Osteoblast (primary cell): ENCODE measurements around the gene CENPM. TPM values are rescaled to one million over a fixed set of nuclear protein-coding genes. Genes with fewer than 3 reads are reported as not detected.

Experiments
- DNase-seq: peaks from one replicate; pipeline ENCODE4 v3.0.0; 2011; ENCODE audit warnings: low spot score, mixed read lengths; ENCODE audit not compliant: insufficient read length; ENCODE audit errors: missing footprints
- H2AFZ ChIP-seq: 2 replicates; pipeline ENCODE4 v1.6.0; 2011; ENCODE audit warnings: mild to moderate bottlenecking, low read length
- H3K27ac ChIP-seq: 2 replicates; pipeline ENCODE4 v1.5.1; 2011; ENCODE audit warnings: mild to moderate bottlenecking, low read depth, low read length, moderate library complexity
- H3K27me3 ChIP-seq: 2 replicates; pipeline ENCODE4 v1.6.0; 2012; ENCODE audit warnings: mild to moderate bottlenecking, control low read depth, inconsistent platforms, low read length, moderate library complexity; ENCODE audit not compliant: insufficient read depth
- H3K36me3 ChIP-seq: 2 replicates; pipeline ENCODE4 v1.5.1; 2011; ENCODE audit warnings: mild to moderate bottlenecking, low read length, control low read depth, moderate library complexity; ENCODE audit not compliant: insufficient read depth
- H3K4me1 ChIP-seq: 2 replicates; pipeline ENCODE4 v1.5.1; 2011; ENCODE audit warnings: mild to moderate bottlenecking, low read length, control low read depth, moderate library complexity; ENCODE audit not compliant: insufficient read depth
- H3K4me2 ChIP-seq: 2 replicates; pipeline ENCODE4 v1.6.0; 2011; ENCODE audit warnings: mild to moderate bottlenecking, low read length; ENCODE audit not compliant: insufficient read depth
- H3K4me3 ChIP-seq: fragments of 200-600 bp; sonication (generic); 3 replicates; pipeline ENCODE4 v1.5.1; 2012; ENCODE audit warnings: mild to moderate bottlenecking, low read length, inconsistent platforms; ENCODE audit not compliant: insufficient read depth
- H3K79me2 ChIP-seq: 2 replicates; pipeline ENCODE4 v1.6.0; 2012; ENCODE audit warnings: mild to moderate bottlenecking, low read length, control low read depth, inconsistent platforms; ENCODE audit not compliant: insufficient read depth
- H3K9me3 ChIP-seq: 2 replicates; pipeline ENCODE4 v1.5.1; 2011; ENCODE audit warnings: low read depth, low read length, control low read depth
- H4K20me1 ChIP-seq: 2 replicates; pipeline ENCODE4 v1.6.0; 2012; ENCODE audit warnings: mild to moderate bottlenecking, low read length, control low read depth; ENCODE audit not compliant: insufficient read depth
- CTCF ChIP-seq: IDR thresholded peaks from 2 replicates; pipeline ENCODE4 v1.5.1; 2011; ENCODE audit warnings: mild to moderate bottlenecking, low read depth, low read length, moderate library complexity; ENCODE audit errors: extremely low read depth
- total RNA-seq: library from RNA; depleted of rRNA; stranded (reverse); fragments of >200 nt; gene quantifications from 2 replicates; pipeline ENCODE4 v1.2.3, GENCODE V29; 2012

CENPM gene
- total RNA-seq, 1 donor: 1.8 TPM

DNA sequence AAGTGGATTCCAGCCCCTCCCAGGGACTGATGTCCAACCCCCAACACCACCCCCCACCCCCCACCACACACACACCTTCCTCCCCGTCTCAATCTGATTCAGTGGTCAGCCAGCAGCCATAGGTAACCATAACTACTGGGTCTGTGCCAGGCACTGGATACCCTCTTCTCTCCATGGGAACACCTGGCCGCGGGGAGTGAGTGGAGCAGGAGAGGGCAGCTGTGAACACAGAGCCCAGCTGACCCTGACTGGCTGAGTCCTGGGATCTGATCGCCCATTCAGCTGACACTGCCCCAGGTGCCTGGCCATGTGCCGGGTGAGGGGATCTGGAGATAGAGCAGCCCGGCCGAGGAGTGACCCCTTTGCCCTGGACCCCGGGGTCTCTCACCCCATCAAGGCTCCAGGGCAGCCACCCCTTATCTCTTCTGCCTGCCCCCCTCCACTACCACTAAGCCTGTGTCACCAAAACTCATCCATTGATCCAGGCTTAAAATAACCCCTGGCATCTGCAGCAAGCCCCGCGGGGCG, 29.5 kb downstream of the CENPM start:
- H3K79me2 ChIP-seq: no peaks in the 10 kb centered on the region
- no peaks in the 10 kb centered on the region for H4K20me1 ChIP-seq
- no peak overlapping the region for H3K4me2 ChIP-seq
- H3K4me3 ChIP-seq: no peak overlapping the region
- H3K4me1 ChIP-seq: peaks cover 10% of the 10 kb centered on the region
- peak; percentile 78 for DNase-seq
- no peak overlapping the region for H3K27ac ChIP-seq
- H3K36me3 ChIP-seq: no peaks in the 10 kb centered on the region
- no peak for TF ChIP-seq CTCF
- no peaks in the 10 kb centered on the region for H3K9me3 ChIP-seq
- no peak overlapping the region for H2AFZ ChIP-seq
- H3K27me3 ChIP-seq: peaks cover 44% of the 10 kb centered on the region

DNA sequence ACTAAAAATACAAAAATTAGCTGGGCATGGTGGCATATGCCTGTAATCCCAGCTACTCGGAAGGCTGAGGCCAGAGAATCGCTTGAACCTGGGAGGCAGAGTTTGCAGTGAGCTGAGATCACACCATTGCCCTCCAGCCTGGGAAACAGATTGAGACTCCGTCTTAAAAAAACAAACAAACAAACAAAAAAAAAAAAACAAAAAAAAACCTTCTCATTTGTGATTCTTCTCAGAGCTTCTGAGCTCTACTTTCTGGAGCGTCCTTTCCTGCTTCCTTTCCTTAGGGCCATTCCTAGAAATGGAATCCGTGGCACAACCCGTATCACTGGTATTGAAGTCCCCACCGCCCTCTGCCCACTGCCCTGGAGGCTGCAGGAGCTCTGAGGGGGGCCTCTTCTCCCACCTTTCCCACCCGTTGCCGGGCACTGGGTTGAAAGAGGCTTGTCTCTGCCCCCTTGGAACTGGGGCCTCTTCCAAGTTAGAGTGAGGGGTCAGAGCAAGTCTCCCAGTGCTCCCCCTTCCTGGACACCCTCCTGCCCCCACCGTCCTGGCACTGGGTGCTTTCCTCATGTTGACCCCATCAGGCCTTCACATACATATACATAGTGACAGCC, 30.1 kb downstream of the CENPM start:
- Histone ChIP-seq H3K4me3 (no peak overlapping the region), H4K20me1 (no peaks in the 10 kb centered on the region), H3K27ac (no peak overlapping the region), H3K36me3 (no peaks in the 10 kb centered on the region), H2AFZ (no peak overlapping the region), H3K9me3 (no peaks in the 10 kb centered on the region), H3K4me1 (peaks cover 10% of the 10 kb centered on the region), H3K79me2 (no peaks in the 10 kb centered on the region), H3K27me3 (peaks cover 50% of the 10 kb centered on the region), H3K4me2 (no peak overlapping the region)
- TF ChIP-seq CTCF: no peak
- DNase-seq: no peak

- peak; percentile 85 for DNase-seq
- H3K4me2 ChIP-seq: no peak overlapping the region
- no peaks in the 10 kb centered on the region for H3K79me2 ChIP-seq
- TF ChIP-seq CTCF: no peak
- no peak overlapping the region for H3K4me3 ChIP-seq
- H3K9me3 ChIP-seq: no peaks in the 10 kb centered on the region
- H3K27ac ChIP-seq: no peak overlapping the region
- peaks cover 10% of the 10 kb centered on the region for H3K4me1 ChIP-seq
- no peaks in the 10 kb centered on the region for H4K20me1 ChIP-seq
- peaks cover 59% of the 10 kb centered on the region for H3K27me3 ChIP-seq
- H3K36me3 ChIP-seq: no peaks in the 10 kb centered on the region
- no peak overlapping the region for H2AFZ ChIP-seq
Measured at GRCh38 chr22:41915786-41916493, 31.0 kb downstream of the CENPM start.

DNA sequence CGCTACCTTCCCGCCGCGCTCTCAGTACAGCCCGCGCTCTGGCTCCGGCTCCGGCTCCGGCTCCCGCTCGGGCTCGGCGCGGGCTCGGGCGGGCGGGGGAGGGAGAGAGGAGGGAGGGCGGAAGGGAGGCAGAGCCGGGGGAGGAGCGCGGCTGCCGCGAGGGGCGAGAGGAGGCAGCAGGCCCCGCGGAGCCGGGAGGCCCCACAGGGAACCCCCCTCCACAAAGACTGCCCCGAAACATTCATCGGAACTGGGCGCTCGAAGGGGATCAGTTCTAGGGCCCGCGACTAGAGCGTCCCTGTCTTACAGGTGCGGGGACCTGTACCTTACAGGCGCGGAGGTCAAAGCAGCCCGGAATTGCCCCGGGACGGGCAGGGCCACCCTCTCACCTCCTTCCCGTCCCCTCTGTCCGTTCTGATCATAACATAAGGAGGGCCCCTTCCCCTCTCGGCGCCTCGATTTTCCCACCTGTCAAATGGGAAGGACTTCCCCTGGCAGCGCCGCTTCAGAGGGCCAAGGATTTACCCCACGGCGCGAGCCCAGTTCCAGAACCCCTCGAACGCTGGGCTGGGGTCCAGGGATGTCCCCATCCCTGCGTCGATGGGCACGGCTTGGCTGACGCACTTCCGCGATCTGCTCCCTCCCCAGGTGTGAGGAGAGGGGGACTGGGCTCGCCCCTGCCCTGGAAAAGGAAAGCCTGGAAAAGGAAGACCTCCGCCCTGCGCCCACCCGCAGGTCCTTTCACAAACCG, 31.7 kb downstream of the CENPM start, which contains the start of gene SHISA8:
Gene SHISA8, minus strand, starts transcription at position 40 of the 751 bp plus-strand sequence. CDS start 407 bp downstream, outside the sequence.
- Histone ChIP-seq H3K27ac (no peak within 1 kb of the TSS), H3K4me1 (peaks cover 10% of the 10 kb centered on the region), H3K9me3 (no peaks in the 10 kb centered on the region), H3K79me2 (no peaks in the 10 kb centered on the region), H3K27me3 (peaks cover 66% of the 10 kb centered on the region), H3K4me2 (no peak within 1 kb of the TSS), H3K36me3 (no peaks in the 10 kb centered on the region), H4K20me1 (no peaks in the 10 kb centered on the region), H2AFZ (no peak within 1 kb of the TSS), H3K4me3 (no peak within 1 kb of the TSS)
- no peak for TF ChIP-seq CTCF
- peak; percentile 95 for DNase-seq
